Measurements from ENCODE around the gene CMSS1. TPM values are rescaled to one million over a fixed set of nuclear protein-coding genes. Genes with fewer than 3 reads are reported as not detected.

CMSS1 gene
- total and polyA plus RNA-seq, 2 of the 13 experiments (the other 11 are each of a cell fraction or from before 2014, with no cell fraction given): 6.4 to 48.7 TPM

- Histone ChIP-seq H4K20me1 (ENCODE audit: insufficient read depth, low read length) (no peaks in the 10 kb centered on the region), H3K9me3 (ENCODE audit: low read length) (no peaks in the 10 kb centered on the region), H3K36me3 (replicated peaks in 1 of 2; ENCODE audit: control insufficient read depth in 1 of 2, insufficient read depth in 2 of 2, low read length in 2 of 2) (no peaks in the 10 kb centered on the region), H3K27ac (ENCODE audit: extremely low read length, insufficient read depth, low read length) (no peak overlapping the region), H2AFZ (ENCODE audit: low read length) (no peak overlapping the region), H3K4me2 (ENCODE audit: low read depth, low read length) (no peak overlapping the region), H3K9ac (ENCODE audit: insufficient read depth, low read depth, low read length) (no peak overlapping the region), H3K79me2 (ENCODE audit: insufficient read depth, low read length) (no peaks in the 10 kb centered on the region), H3K27me3 (ENCODE audit: control insufficient read depth in 1 of 2, insufficient read depth in 2 of 2, low read length in 2 of 2) (no peaks in the 10 kb centered on the region), H3K4me3 (replicated peaks in 1 of 3; ENCODE audit: insufficient read depth in 1 of 3, low read depth in 2 of 3, low read length in 3 of 3) (no peak overlapping the region), H3K4me1 (ENCODE audit: insufficient read depth, low read length) (0 out of 2 replicates have a peak, but pooled peaks cover 9% of the 10 kb centered on the region)
- in situ Hi-C loops (cut with HindIII; ENCODE audit: extremely low pct_ligation_motif_present, low pct_unique_long_range_greater_than_20kb): no loop called here
- no peak for FAIRE-seq
- ATAC-seq: no peak
- intact Hi-C loops (cut with micrococcal nuclease; ENCODE audit: unreplicated experiment): no loop called here
- BruUV-seq (replicated peaks): no TSS peak
- POLR2A ChIA-PET: no interaction called here
- TF ChIP-seq ZNF784 (CRISPR knock-in tag; IDR thresholded peaks at IDR 0.05; ENCODE audit: borderline replicate concordance): no peak
- TF ChIP-seq DNMT3B (CRISPR knock-in tag; conservative IDR thresholded peaks at IDR 0.05): no peak
- TF ChIP-seq MTF1 (CRISPR knock-in tag; IDR thresholded peaks at IDR 0.05): no peak
- no peak for TF ChIP-seq ZXDC (CRISPR knock-in tag; IDR thresholded peaks at IDR 0.05)
- no peak for TF ChIP-seq ATF7-NPFF (CRISPR knock-in tag; IDR thresholded peaks at IDR 0.05; ENCODE audit: low read depth)
- TF ChIP-seq SIX4 (CRISPR knock-in tag; IDR thresholded peaks at IDR 0.05): no peak
- no peak for TF ChIP-seq ZNF703 (CRISPR knock-in tag; IDR thresholded peaks at IDR 0.05; ENCODE audit: borderline replicate concordance)
- no peak for TF ChIP-seq HDAC6 (IDR thresholded peaks at IDR 0.05; ENCODE audit: low read depth, low read length)
- no peak for TF ChIP-seq SRF (IDR thresholded peaks at IDR 0.05; ENCODE audit: low read depth, low read length)
- no peak for TF ChIP-seq ZNF549 (CRISPR knock-in tag; IDR thresholded peaks at IDR 0.05)
- TF ChIP-seq AHDC1 (CRISPR knock-in tag; IDR thresholded peaks at IDR 0.05; ENCODE audit: borderline replicate concordance): no peak
- no peak for TF ChIP-seq ZNF644 (CRISPR knock-in tag; IDR thresholded peaks at IDR 0.05; ENCODE audit: low read depth)
- TF ChIP-seq JUN (CRISPR knock-in tag; IDR thresholded peaks at IDR 0.05): no peak
- 98% methylated on average over 3 of the region's 3 CpGs for WGBS (ENCODE audit: low lambda C conversion rate)
- no peak for DNase-seq (ENCODE audit: low spot score)
- CTCF ChIA-PET (ENCODE audit: low intra/inter-chr PET ratio, low total read pairs): no interaction called here
These were observed 162.9 kb downstream of the CMSS1 start for GRCh38 chr3:99980606-99981005.

All from HepG2 (cell line).